GM18951 (cell line): ENCODE measurements around the gene GTF3C6.
"Not testable (repeated sequence)": the region's sequence is repeated elsewhere in the genome, so short reads cannot be mapped to it uniquely, and the experiment has no call there.

ENCODE experiments used
- POLR2A ChIP-seq: IDR thresholded peaks from 4 replicates; pipeline ENCODE4 v1.6.1; 2011; ENCODE audit warnings: mild to moderate bottlenecking; ENCODE audit not compliant: insufficient read length, insufficient read depth; ENCODE audit errors: extremely low read depth
- in situ Hi-C: fragments of 300-500 bp; cut with MboI; formaldehyde crosslinking; loops from one replicate; pipeline ENCODE4 v1.12.0; 2022; ENCODE audit warnings: low sequenced_read_pairs, mixed read lengths, inconsistent platforms; ENCODE audit not compliant: unreplicated experiment

The GTF3C6 gene

DNA sequence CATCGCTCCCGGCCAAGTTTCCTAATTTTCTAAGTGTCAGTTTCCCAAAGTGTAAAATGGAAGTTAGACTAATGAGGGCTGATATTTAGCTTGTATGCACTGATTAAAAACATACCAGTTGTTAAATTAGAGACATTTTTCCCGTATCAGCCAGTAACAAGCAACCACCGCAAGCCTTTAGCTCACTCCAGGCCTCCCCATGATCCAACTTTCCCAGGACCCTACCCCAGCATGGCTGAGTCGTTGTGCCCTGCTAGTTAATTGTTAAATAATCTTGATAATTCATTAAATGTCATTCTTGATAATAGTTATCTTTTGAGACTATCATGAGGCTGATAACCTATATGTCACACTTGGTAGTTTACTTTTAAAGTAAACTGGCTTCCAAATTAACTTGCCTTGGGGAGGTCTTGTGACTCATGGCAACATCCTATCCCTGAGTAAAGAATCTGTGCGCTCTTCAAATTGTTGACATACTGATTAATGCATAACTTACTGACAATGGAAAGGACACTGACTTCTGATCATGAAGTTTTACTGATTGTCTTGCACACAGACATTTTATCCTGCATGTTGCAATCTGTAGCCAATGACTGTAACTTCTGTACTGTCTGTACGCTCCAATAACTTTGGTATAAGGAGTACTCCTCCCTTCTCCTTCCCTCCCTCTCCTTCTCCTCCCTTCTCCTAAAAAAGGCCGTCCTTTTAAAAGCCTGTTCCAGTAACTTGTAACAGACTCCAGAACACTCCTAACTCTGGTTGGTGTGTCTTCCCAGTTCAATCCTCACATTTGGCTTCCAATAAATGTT, 6.3 kb upstream of the GTF3C6 start:
- in situ Hi-C loops, result no loop called here
- TF ChIP-seq POLR2A, result no peak

DNA sequence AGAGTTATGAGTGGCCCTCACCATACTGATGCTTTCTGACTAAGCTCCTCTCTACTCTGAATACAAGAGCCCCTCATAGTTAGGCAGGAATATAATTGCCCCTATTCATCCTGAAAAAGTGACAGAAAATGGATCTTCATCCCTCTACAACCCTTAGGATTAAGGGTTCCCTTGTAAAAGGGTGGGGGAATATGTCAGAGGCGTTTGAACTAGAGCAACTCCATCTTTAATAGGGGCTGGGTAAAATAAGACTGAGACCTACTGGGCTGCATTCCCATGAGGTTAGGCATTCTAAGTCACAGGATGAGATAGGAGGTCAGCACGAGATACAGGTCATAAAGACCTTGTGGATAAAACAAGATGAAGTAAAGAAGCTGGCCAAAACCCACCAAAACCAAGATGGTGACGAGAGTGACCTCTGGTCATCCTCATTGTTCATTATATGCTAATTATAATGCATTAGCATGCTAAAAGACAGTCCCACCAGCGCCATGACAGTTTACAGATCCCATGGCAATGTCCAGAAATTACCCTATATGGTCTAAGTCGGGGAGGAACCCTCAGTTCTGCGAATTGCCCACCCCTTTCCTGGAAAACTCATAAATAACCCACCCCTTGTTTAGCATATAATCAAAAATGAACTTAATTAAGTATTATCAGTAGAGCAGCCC, 4.7 kb upstream of the GTF3C6 start:
- in situ Hi-C loops, result no loop called here
- no peak for TF ChIP-seq POLR2A

GRCh38 chr6:110960014-110960390, 1.5 kb downstream of the GTF3C6 start:
- no peak for TF ChIP-seq POLR2A
- in situ Hi-C loops, result no loop called here

GRCh38 chr6:110962636-110963035, 4.1 kb downstream of the GTF3C6 start:
- in situ Hi-C loops, result not testable (repeated sequence)

DNA sequence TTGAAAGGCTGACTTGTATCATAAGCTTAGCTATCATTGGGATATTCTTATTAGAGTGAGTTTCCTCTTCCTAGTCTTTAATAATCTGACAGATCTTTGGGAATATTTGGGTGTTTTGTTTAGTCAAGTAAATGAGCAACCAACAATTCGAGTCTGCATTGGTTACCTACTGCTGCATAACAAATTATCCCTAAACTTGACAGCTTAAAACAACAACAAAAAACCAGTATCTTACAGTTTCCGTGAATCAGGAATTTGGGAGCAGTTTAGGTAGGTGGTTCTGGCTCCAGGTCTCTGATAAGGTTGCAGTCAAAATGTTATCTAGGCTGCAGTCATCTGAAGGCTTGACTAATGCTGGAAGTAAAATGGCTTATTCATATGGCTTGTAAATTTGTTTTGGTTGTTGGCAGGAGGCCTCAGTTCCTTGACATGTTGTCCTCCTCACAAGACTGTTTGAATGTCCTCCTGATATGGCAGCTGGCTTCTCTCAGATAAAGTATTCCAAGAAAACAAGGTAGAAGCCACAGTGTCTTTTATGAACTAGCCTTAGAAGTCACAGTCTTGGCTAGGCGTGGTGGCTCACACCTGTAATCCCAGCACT, 7.2 kb downstream of the GTF3C6 start:
- in situ Hi-C loops, result no loop called here
- TF ChIP-seq POLR2A, result no peak

DNA sequence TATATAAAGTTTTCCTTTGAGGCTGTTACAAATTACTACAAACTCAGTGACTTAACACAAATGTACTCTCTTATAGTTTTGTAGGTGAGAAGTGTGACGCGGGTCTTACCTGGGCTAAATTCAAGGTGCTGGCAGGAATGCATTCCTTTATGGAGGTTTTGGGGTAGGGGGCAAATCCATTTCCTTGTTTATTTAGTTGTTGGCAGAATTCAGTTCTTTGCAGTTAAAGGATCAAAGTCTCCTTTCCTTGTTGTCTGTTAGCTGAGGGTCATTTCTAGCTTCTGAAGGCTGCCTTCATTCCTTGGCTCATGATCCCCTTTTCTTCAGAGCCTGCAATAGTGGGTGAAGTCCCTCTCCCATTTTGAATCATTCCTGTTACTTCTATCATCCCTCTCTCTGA, 10.2 kb downstream of the GTF3C6 start:
- in situ Hi-C loops, result not testable (repeated sequence)

DNA sequence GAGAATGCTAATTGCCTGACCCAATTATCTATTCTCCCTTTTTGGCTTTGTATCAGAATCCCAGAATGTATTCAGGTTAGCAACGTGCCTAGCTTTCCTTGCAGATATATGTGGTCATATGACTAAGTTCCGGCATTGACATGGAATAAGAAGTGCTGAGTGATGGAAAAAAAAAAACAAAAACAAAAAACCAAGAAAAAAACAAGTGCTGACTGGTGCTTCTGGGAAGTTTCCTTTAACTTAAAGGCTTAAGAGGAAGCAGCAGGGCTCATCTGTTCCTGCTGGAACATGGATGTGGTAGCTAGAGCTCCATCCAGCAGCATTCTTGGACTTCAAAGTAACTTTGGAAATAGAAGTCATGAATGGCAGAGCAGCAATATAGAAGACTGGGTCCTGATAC, 13.0 kb downstream of the GTF3C6 start:
- in situ Hi-C loops, result no loop called here
- no peak for TF ChIP-seq POLR2A

- no peak for TF ChIP-seq POLR2A
- in situ Hi-C loops, result no loop called here
These were observed 18.1 kb downstream of the GTF3C6 start for GRCh38 chr6:110976575-110976974.

DNA sequence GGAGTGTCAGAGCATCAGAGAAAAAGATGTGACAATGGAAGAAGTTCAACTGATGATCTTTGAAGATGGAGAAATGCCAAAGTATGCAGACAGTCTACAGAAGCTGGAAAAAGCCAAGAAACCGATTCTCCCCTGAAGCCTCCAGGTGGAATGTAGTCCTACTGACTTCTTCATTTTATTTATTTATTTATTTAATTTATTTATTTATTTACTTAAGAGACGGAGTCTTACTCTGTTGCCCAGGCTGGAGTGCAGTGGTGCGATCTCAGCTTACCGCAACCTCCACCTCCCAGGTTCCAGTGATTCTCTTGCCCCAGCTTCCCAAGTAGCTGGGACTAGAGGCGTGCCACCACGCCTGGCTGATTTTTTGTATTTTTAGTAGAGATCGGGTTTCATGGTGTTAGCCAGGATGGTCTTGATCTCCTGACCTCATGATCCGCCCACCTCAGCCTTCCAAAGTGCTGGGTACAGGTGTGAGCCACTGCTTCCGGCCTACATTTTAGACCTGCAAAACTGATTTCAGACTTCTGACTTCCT, 21.1 kb downstream of the GTF3C6 start:
- in situ Hi-C loops, result no loop called here

GRCh38 chr6:110980227-110980626, 21.7 kb downstream of the GTF3C6 start:
- in situ Hi-C loops, result no loop called here

More for the DNA sequence above, 21.1 kb downstream of the GTF3C6 start:
- TF ChIP-seq POLR2A, result no peak

DNA sequence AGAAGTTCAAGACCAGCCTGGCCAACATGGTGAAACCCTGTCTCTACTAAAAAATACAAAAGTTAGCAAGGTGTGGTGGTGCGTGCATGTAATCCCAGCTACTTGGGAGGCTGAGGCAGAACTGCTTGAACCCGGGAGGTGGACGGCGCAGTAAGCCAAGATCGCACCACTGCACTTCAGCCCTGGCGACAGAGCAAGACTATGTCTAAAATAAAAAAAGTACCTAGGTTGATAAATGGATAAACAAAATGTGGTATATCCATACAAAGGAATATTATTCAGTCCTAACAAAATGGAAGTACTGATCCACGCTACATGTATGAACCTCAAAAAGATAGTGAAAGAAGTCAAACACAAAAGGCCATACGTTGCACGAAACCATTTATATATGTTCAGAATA, 22.1 kb downstream of the GTF3C6 start:
- no peak for TF ChIP-seq POLR2A
- in situ Hi-C loops, result no loop called here

More at GRCh38 chr6:110980227-110980626, 21.7 kb downstream of the GTF3C6 start:
- TF ChIP-seq POLR2A, result no peak

DNA sequence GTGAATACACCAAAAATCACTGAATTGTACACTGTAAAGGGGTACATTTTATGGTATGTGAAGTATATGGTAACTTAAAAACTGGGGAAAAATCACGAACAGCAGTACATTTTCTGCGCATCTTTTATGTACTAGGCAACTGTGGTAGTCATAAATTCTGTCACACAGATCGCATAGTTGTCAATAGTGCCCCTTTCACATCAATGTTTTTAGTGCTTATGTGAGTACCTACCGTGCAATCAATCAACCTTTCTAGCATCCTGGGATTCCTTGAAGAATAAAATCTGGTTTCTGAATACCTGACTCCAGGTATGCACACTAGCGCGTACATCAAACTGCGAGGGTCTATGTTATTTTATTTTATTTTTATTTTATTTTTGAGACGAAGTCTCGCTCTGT, 22.7 kb downstream of the GTF3C6 start:
- TF ChIP-seq POLR2A, result no peak
- in situ Hi-C loops, result no loop called here

GRCh38 chr6:110990840-110991576, 32.5 kb downstream of the GTF3C6 start:
- in situ Hi-C loops, result no loop called here
- no peak for TF ChIP-seq POLR2A
